ENCODE results near the gene EFHD2.
"Not testable (repeated sequence)": the region's sequence is repeated elsewhere in the genome, so short reads cannot be mapped to it uniquely, and the experiment has no call there.

Gene EFHD2

DNA sequence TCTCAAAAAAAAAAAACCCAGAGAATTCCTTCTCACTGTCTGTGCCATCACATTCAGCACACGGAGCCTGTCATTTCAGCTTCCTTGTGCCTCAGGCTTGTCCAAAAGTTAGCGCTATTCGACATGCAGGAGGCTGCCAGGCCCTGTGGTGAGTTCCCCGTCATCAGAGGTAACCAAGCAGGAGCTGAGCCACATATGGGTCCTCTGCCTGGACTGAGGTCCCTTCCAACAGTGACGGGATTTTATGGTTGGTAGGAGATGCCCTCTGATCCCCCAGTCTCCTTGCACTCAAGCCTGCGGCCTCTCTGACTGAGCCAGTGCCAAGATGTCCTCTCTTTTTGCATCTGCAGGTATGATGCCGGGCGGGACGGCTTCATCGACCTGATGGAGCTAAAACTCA is 15.8 kb downstream of the EFHD2 start:
- no peak for DNase-seq (ENCODE audit: low spot score)
- in situ Hi-C loops (cut with MboI; ENCODE audit: low sequenced_read_pairs, unreplicated experiment): loop anchor here (5.0 kb wide), 1 partner anchor 98 kb away; no protein-coding TSS in a partner anchor
- TF ChIP-seq, protein P1, sequence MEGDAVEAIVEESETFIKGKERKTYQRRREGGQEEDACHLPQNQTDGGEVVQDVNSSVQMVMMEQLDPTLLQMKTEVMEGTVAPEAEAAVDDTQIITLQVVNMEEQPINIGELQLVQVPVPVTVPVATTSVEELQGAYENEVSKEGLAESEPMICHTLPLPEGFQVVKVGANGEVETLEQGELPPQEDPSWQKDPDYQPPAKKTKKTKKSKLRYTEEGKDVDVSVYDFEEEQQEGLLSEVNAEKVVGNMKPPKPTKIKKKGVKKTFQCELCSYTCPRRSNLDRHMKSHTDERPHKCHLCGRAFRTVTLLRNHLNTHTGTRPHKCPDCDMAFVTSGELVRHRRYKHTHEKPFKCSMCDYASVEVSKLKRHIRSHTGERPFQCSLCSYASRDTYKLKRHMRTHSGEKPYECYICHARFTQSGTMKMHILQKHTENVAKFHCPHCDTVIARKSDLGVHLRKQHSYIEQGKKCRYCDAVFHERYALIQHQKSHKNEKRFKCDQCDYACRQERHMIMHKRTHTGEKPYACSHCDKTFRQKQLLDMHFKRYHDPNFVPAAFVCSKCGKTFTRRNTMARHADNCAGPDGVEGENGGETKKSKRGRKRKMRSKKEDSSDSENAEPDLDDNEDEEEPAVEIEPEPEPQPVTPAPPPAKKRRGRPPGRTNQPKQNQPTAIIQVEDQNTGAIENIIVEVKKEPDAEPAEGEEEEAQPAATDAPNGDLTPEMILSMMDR (IDR thresholded peaks at IDR 0.05; ENCODE audit: borderline replicate concordance, control extremely low read depth, extremely low read depth, insufficient read depth, missing control alignments): no peak

DNA sequence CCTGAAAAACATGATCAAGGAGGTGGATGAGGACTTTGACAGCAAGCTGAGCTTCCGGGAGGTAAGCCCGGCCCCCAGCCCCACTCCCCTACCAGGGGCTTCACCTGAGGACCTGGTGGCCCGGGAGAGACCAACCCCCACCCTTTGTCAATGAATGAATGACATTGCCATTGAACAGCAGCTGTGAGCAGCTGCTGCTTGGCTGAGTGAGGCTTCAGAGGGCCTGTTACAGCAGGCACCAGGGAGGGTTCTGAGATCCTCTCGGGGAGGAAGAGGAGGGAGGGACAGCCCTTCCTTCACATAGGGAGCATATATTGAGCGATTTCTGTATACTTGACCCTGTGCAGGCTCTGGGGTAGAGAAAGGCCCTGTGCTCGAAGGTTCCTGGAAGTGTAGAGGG is 16.3 kb downstream of the EFHD2 start:
- TF ChIP-seq, protein P1 (IDR thresholded peaks at IDR 0.05; ENCODE audit: borderline replicate concordance, control extremely low read depth, extremely low read depth, insufficient read depth, missing control alignments): no peak
- in situ Hi-C loops (cut with MboI; ENCODE audit: low sequenced_read_pairs, unreplicated experiment): loop anchor here (5.0 kb wide), 1 partner anchor 99 kb away; no protein-coding TSS in a partner anchor
- no peak for DNase-seq (ENCODE audit: low spot score)

DNA sequence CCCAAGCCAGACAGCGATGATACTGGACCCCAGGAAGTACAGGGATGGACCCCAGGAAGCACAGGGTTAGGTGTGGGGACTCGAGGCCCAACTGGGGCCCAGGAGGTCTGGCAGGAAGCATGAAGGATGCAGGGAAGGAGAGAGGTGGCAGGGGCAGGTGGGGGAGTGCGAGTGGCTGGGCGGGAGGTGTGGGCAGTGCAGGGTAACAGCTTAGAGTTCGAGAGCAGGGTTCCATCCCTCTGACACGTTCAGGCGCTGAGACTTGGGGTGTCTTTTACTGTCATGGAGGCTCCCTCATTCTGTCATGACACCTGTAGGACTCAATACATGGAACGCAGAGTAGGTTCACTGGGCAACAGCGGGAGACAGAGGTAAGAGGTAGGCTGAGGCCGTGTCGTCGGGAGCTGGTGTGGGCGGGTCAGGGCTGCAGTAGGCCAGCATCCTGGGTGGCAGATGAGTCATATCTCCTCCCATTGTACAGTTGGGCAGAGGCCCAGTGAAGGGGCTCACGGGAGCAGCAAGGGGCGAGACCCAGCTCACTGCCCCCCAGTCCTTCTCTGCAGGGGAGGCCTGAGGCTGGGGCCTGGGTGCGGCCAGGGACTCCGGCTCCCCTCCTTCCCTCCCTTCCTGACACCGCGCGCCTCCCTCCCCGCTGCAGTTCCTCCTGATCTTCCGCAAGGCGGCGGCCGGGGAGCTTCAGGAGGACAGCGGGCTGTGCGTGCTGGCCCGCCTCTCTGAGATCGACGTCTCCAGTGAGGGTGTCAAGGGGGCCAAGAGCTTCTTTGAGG is 17.0 kb downstream of the EFHD2 start:
- in situ Hi-C loops (cut with MboI; ENCODE audit: low sequenced_read_pairs, unreplicated experiment): loop anchor here (5.0 kb wide), 1 partner anchor 99 kb away; no protein-coding TSS in a partner anchor
- DNase-seq (ENCODE audit: low spot score): no peak
- TF ChIP-seq, protein P1 (IDR thresholded peaks at IDR 0.05; ENCODE audit: borderline replicate concordance, control extremely low read depth, extremely low read depth, insufficient read depth, missing control alignments): no peak

DNA sequence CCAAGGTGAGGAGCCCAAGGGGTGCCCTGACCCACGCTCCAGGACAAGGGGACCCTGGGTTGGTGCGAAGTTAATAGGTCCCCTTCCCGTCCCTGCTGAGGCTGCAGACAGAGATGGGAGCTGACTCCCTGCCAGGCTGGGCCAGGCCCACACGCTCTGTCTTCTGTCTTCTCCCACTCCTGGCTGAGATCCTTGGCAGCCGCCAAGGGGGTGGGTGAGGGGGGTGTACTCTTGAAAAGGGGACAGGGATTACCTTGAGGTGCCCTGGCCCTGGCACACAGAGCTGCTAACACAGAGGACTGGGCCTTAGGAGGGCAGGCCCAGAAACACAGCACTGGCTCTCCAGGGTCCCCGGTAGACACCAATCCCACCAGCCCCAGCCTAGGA is 17.6 kb downstream of the EFHD2 start:
- DNase-seq (ENCODE audit: low spot score): no peak
- TF ChIP-seq, protein P1 (IDR thresholded peaks at IDR 0.05; ENCODE audit: borderline replicate concordance, control extremely low read depth, extremely low read depth, insufficient read depth, missing control alignments): no peak
- in situ Hi-C loops (cut with MboI; ENCODE audit: low sequenced_read_pairs, unreplicated experiment): loop anchor here (5.0 kb wide), 1 partner anchor 100 kb away; no protein-coding TSS in a partner anchor

DNA sequence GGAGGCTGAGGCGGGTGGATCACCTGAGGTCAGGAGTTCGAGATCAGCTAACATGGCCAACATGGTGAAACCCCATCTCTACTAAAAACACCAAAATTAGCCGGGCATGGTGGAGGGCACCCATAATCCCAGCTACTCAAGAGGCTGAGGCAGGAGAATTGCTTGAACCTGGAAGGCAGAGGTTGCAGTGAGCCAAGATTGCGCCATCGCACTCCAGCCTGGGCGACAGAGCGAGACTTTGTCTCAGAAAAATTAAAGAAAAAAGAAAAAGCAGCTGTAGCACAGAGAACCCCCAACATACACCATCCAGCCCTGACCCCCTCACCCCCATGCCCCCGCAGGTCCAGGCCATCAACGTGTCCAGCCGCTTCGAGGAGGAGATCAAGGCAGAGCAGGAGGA is 18.6 kb downstream of the EFHD2 start:
- in situ Hi-C loops (cut with MboI; ENCODE audit: low sequenced_read_pairs, unreplicated experiment): loop anchor here (5.0 kb wide), 1 partner anchor 101 kb away; no protein-coding TSS in a partner anchor
- not testable (repeated sequence) for DNase-seq (ENCODE audit: low spot score)

DNA sequence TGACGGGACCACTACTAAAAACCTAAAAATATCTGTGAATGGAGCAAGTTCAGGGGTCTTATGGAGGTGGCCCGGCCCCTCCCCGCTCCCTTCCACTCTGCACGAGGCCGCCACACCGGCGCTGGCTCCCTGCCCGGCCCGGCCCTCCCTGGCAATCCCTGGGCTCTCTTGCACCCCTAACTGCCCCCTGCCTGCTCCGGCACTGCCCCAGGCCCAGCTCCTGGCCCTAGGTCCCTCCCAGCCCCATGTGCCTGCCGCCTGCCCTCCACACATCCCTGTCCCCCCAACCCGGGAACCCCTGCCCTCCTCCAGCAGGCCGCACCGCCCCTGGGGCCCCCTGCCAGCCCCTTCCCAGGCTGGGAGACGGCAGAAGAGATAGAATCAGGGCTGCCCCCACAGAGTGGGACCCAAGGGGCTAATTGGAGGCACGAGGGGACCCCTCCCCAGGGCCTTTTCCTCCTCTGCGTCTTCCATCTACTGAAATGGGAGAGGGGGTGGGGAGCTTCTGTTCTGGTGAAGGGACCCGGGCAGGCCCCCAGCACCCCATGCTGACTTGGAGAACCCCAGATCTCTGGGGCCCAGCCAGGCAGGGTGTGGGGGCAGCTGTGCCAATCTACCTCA is 19.2 kb downstream of the EFHD2 start:
- TF ChIP-seq, protein P1 (IDR thresholded peaks at IDR 0.05; ENCODE audit: borderline replicate concordance, control extremely low read depth, extremely low read depth, insufficient read depth, missing control alignments): no peak
- in situ Hi-C loops (cut with MboI; ENCODE audit: low sequenced_read_pairs, unreplicated experiment): loop anchor here (5.0 kb wide), 1 partner anchor 102 kb away; no protein-coding TSS in a partner anchor
- DNase-seq (ENCODE audit: low spot score): peak; percentile 22

DNA sequence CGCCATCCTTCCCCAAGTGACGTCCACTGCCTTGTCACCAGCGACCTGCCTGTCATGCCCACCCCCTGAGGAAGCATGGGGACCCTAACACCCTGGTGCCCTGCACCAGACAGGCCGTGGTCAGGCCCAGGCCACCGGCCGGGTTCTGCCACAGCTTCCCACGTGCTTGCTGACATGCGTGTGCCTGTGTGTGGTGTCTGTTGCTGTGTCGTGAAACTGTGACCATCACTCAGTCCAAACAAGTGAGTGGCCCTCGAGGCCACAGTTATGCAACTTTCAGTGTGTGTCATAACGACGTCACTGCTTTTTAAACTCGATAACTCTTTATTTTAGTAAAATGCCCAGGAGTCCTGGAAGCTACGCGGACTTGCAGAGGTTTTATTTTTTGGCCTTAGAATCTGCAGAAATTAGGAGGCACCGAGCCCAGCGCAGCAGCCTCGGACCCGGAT is 20.0 kb downstream of the EFHD2 start:
- no peak for DNase-seq (ENCODE audit: low spot score)
- TF ChIP-seq, protein P1 (IDR thresholded peaks at IDR 0.05; ENCODE audit: borderline replicate concordance, control extremely low read depth, extremely low read depth, insufficient read depth, missing control alignments): no peak
- in situ Hi-C loops (cut with MboI; ENCODE audit: low sequenced_read_pairs, unreplicated experiment): loop anchor here (5.0 kb wide), 1 partner anchor 102 kb away; no protein-coding TSS in a partner anchor
